ENCODE measurements around the gene TASP1.

TASP1 gene

GRCh38 chr20:13441388-13441787 lies 197.3 kb downstream of the TASP1 start:
- DNase-seq (ENCODE audit: low spot score): no peak

GRCh38 chr20:13436530-13436929 lies 202.2 kb downstream of the TASP1 start:
- DNase-seq (ENCODE audit: low spot score): no peak

- no peak for DNase-seq (ENCODE audit: low spot score)
These were observed 206.6 kb downstream of the TASP1 start for GRCh38 chr20:13432126-13432525.

- DNase-seq (ENCODE audit: low spot score): no peak
These were observed 208.3 kb downstream of the TASP1 start for GRCh38 chr20:13430346-13431002.

GRCh38 chr20:13428684-13429083 lies 210.0 kb downstream of the TASP1 start:
- no peak for DNase-seq (ENCODE audit: low spot score)

GRCh38 chr20:13426870-13427269 lies 211.9 kb downstream of the TASP1 start:
- DNase-seq (ENCODE audit: low spot score): no peak

- DNase-seq (ENCODE audit: low spot score): no peak
These were observed 213.2 kb downstream of the TASP1 start for GRCh38 chr20:13425381-13426135.

- DNase-seq (ENCODE audit: low spot score): no peak
These were observed 214.4 kb downstream of the TASP1 start for GRCh38 chr20:13424174-13424833.

- DNase-seq (ENCODE audit: low spot score): no peak
These were observed 215.1 kb downstream of the TASP1 start for GRCh38 chr20:13423472-13424173.

GRCh38 chr20:13422637-13423036 lies 216.1 kb downstream of the TASP1 start:
- DNase-seq (ENCODE audit: low spot score): no peak

GRCh38 chr20:13420625-13421024 lies 218.1 kb downstream of the TASP1 start:
- no peak for DNase-seq (ENCODE audit: low spot score)

GRCh38 chr20:13419477-13419876 lies 219.3 kb downstream of the TASP1 start:
- DNase-seq (ENCODE audit: low spot score): no peak

- no peak for DNase-seq (ENCODE audit: low spot score)
These were observed 220.2 kb downstream of the TASP1 start for GRCh38 chr20:13418263-13419229.

GRCh38 chr20:13416531-13416930 lies 222.2 kb downstream of the TASP1 start:
- DNase-seq (ENCODE audit: low spot score): no peak

GRCh38 chr20:13412806-13413445 lies 225.8 kb downstream of the TASP1 start:
- DNase-seq (ENCODE audit: low spot score): no peak

- no peak for DNase-seq (ENCODE audit: low spot score)
These were observed 234.4 kb downstream of the TASP1 start for GRCh38 chr20:13404293-13404692.

GRCh38 chr20:13403453-13403852 lies 235.3 kb downstream of the TASP1 start:
- DNase-seq (ENCODE audit: low spot score): no peak

GRCh38 chr20:13402986-13403385 lies 235.7 kb downstream of the TASP1 start:
- DNase-seq (ENCODE audit: low spot score): no peak

GRCh38 chr20:13402171-13402760 lies 236.5 kb downstream of the TASP1 start:
- no peak for DNase-seq (ENCODE audit: low spot score)

- no peak for DNase-seq (ENCODE audit: low spot score)
These were observed 237.1 kb downstream of the TASP1 start for GRCh38 chr20:13401596-13401995.
